T follicular helper cell (primary cell): ENCODE results near the gene CLEC2D.
"Not testable (repeated sequence)": the region's sequence is repeated elsewhere in the genome, so short reads cannot be mapped to it uniquely, and the experiment has no call there.

Source experiments
- DNase-seq: peaks from one replicate; pipeline ENCODE4 v3.0.0-alpha.2; 2020; ENCODE audit warnings: low read depth

CLEC2D gene

GRCh38 chr12:9651265-9651729 lies 18.2 kb upstream of the CLEC2D start:
- no peak for DNase-seq

- no peak for DNase-seq
These were observed 9.5 kb upstream of the CLEC2D start for GRCh38 chr12:9660046-9660445.

- DNase-seq = no peak
These were observed 7.8 kb upstream of the CLEC2D start for GRCh38 chr12:9661720-9662119.

GRCh38 chr12:9662488-9662887 lies 7.0 kb upstream of the CLEC2D start:
- DNase-seq = no peak

GRCh38 chr12:9667403-9668160 lies 1.9 kb upstream of the CLEC2D start:
- no peak for DNase-seq

GRCh38 chr12:9668161-9669018 lies 1.1 kb upstream of the CLEC2D start:
- DNase-seq = no peak

GRCh38 chr12:9669019-9669326 lies 540 bp upstream of the CLEC2D start:
- no peak for DNase-seq

GRCh38 chr12:9672340-9672739 lies 2.8 kb downstream of the CLEC2D start:
- not testable (repeated sequence) for DNase-seq

- peak; percentile 38 for DNase-seq
These were observed 4.1 kb downstream of the CLEC2D start for GRCh38 chr12:9673404-9674225.

GRCh38 chr12:9674226-9674590 lies 4.7 kb downstream of the CLEC2D start:
- DNase-seq = no peak

GRCh38 chr12:9682508-9682907 lies 13.0 kb downstream of the CLEC2D start:
- not testable (repeated sequence) for DNase-seq

- DNase-seq = not testable (repeated sequence)
These were observed 13.4 kb downstream of the CLEC2D start for GRCh38 chr12:9682949-9683348.

GRCh38 chr12:9685366-9685765 lies 15.9 kb downstream of the CLEC2D start:
- DNase-seq = not testable (repeated sequence)

- DNase-seq = no peak
These were observed 16.4 kb downstream of the CLEC2D start for GRCh38 chr12:9685915-9686314.

GRCh38 chr12:9687228-9687627 lies 17.7 kb downstream of the CLEC2D start:
- DNase-seq = no peak

GRCh38 chr12:9692909-9693308 lies 23.4 kb downstream of the CLEC2D start:
- no peak for DNase-seq

- no peak for DNase-seq
These were observed 24.7 kb downstream of the CLEC2D start for GRCh38 chr12:9694241-9694640.

GRCh38 chr12:9695150-9695549 lies 25.6 kb downstream of the CLEC2D start:
- not testable (repeated sequence) for DNase-seq

- DNase-seq = not testable (repeated sequence)
These were observed 26.1 kb downstream of the CLEC2D start for GRCh38 chr12:9695661-9696060.

GRCh38 chr12:9697619-9698018 lies 28.1 kb downstream of the CLEC2D start:
- no peak for DNase-seq

GRCh38 chr12:9698681-9699080 lies 29.2 kb downstream of the CLEC2D start:
- DNase-seq = no peak

GRCh38 chr12:9699269-9699897 lies 29.9 kb downstream of the CLEC2D start:
- no peak for DNase-seq
